ENCODE measurements around the gene PUM2. TPM values are rescaled to one million over a fixed set of nuclear protein-coding genes. Genes with fewer than 3 reads are reported as not detected.

Gene PUM2
- total and polyA plus RNA-seq, 2 of the 13 experiments (the other 11 are each of a cell fraction or from before 2014, with no cell fraction given): 69.6 to 69.8 TPM

GRCh38 chr2:20224716-20225293 is 125.8 kb downstream of the PUM2 start, which contains the start of gene SDC1 (continued):
- TF ChIP-seq GMEB1 (CRISPR knock-in tag; IDR thresholded peaks at IDR 0.05; ENCODE audit: borderline replicate concordance): no peak
- TF ChIP-seq HNF1A (IDR thresholded peaks at IDR 0.05; ENCODE audit: low read depth): no peak
- TF ChIP-seq HNF1A (CRISPR knock-in tag; IDR thresholded peaks at IDR 0.05; ENCODE audit: borderline replicate concordance): no peak
- TF ChIP-seq, protein P1, sequence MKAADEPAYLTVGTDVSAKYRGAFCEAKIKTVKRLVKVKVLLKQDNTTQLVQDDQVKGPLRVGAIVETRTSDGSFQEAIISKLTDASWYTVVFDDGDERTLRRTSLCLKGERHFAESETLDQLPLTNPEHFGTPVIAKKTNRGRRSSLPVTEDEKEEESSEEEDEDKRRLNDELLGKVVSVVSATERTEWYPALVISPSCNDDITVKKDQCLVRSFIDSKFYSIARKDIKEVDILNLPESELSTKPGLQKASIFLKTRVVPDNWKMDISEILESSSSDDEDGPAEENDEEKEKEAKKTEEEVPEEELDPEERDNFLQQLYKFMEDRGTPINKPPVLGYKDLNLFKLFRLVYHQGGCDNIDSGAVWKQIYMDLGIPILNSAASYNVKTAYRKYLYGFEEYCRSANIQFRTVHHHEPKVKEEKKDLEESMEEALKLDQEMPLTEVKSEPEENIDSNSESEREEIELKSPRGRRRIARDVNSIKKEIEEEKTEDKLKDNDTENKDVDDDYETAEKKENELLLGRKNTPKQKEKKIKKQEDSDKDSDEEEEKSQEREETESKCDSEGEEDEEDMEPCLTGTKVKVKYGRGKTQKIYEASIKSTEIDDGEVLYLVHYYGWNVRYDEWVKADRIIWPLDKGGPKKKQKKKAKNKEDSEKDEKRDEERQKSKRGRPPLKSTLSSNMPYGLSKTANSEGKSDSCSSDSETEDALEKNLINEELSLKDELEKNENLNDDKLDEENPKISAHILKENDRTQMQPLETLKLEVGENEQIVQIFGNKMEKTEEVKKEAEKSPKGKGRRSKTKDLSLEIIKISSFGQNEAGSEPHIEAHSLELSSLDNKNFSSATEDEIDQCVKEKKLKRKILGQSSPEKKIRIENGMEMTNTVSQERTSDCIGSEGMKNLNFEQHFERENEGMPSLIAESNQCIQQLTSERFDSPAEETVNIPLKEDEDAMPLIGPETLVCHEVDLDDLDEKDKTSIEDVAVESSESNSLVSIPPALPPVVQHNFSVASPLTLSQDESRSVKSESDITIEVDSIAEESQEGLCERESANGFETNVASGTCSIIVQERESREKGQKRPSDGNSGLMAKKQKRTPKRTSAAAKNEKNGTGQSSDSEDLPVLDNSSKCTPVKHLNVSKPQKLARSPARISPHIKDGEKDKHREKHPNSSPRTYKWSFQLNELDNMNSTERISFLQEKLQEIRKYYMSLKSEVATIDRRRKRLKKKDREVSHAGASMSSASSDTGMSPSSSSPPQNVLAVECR (CRISPR knock-in tag; IDR thresholded peaks at IDR 0.05; ENCODE audit: borderline replicate concordance): peak; percentile 56; the same call in 1 of the 2 replicates
- peak; percentile 76 for TF ChIP-seq HNRNPK (IDR thresholded peaks at IDR 0.05; ENCODE audit: low read depth, low read length, poor library complexity, severe bottlenecking)
- 0 out of 2 replicates have a peak, but pooled peaks have one; percentile 66 for TF ChIP-seq ZNF841 (CRISPR knock-in tag; IDR thresholded peaks at IDR 0.05; ENCODE audit: borderline replicate concordance)
- no peak for TF ChIP-seq CBX2 (IDR thresholded peaks at IDR 0.05; ENCODE audit: low read depth, low read length)
- no peak for TF ChIP-seq CBX2 (CRISPR knock-in tag; IDR thresholded peaks at IDR 0.05; ENCODE audit: low read depth)
- peak; percentile 8; the same call in 1 of the 2 replicates for TF ChIP-seq ZBTB38 (CRISPR knock-in tag; IDR thresholded peaks at IDR 0.05)
- TF ChIP-seq, protein P2, sequence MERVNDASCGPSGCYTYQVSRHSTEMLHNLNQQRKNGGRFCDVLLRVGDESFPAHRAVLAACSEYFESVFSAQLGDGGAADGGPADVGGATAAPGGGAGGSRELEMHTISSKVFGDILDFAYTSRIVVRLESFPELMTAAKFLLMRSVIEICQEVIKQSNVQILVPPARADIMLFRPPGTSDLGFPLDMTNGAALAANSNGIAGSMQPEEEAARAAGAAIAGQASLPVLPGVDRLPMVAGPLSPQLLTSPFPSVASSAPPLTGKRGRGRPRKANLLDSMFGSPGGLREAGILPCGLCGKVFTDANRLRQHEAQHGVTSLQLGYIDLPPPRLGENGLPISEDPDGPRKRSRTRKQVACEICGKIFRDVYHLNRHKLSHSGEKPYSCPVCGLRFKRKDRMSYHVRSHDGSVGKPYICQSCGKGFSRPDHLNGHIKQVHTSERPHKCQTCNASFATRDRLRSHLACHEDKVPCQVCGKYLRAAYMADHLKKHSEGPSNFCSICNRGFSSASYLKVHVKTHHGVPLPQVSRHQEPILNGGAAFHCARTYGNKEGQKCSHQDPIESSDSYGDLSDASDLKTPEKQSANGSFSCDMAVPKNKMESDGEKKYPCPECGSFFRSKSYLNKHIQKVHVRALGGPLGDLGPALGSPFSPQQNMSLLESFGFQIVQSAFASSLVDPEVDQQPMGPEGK (CRISPR knock-in tag; IDR thresholded peaks at IDR 0.05): 0 out of 2 replicates have a peak, but pooled peaks have one; percentile 3
- TF ChIP-seq SAFB2 (CRISPR knock-in tag; IDR thresholded peaks at IDR 0.05; ENCODE audit: borderline replicate concordance, low read depth): no peak
- no peak for TF ChIP-seq KDM3A (CRISPR knock-in tag; IDR thresholded peaks at IDR 0.05; ENCODE audit: low read depth)
- peak; percentile 71; the same call in 1 of the 2 replicates for TF ChIP-seq ZNF768 (CRISPR knock-in tag; IDR thresholded peaks at IDR 0.05)
- TF ChIP-seq XBP1 (CRISPR knock-in tag; IDR thresholded peaks at IDR 0.05): no peak
- TF ChIP-seq EZH2 (conservative IDR thresholded peaks at IDR 0.05; ENCODE audit: low read depth, low read length): no peak
- no peak; the same call in 1 of the 2 replicates for TF ChIP-seq ZNF562 (CRISPR knock-in tag; IDR thresholded peaks at IDR 0.05; ENCODE audit: borderline replicate concordance)
- TF ChIP-seq, protein P3, sequence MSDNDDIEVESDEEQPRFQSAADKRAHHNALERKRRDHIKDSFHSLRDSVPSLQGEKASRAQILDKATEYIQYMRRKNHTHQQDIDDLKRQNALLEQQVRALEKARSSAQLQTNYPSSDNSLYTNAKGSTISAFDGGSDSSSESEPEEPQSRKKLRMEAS (IDR thresholded peaks at IDR 0.05): peak; percentile 93
